Right atrium auricular region (tissue), 2 donors: ENCODE data around the gene HCN2. TPM values are rescaled to one million over a fixed set of nuclear protein-coding genes. Genes with fewer than 3 reads are reported as not detected.

Experiments
- DNase-seq: peaks from one replicate; pipeline ENCODE4 v3.0.0-alpha.2; 2019; ENCODE audit warnings: low spot score
- H3K27ac ChIP-seq, 2 donors: fragments of 200-600 bp; sonication (generic); 1 replicate in 1 of 2; 2 replicates in 1 of 2; pipeline ENCODE4 v1.5.1; 2016 to 2019
- H3K27me3 ChIP-seq, 2 donors: fragments of 200-600 bp; sonication (generic); one replicate each; pipeline versions ENCODE4 v1.5.1 to v1.6.0; 2017 to 2019
- H3K36me3 ChIP-seq: fragments of 200-600 bp; sonication (generic); one replicate; pipeline ENCODE4 v1.5.1; 2016
- H3K4me1 ChIP-seq, 2 donors: fragments of 200-600 bp; sonication (generic); one replicate each; pipeline versions ENCODE4 v1.5.1 to v1.6.0; 2017 to 2019
- H3K4me3 ChIP-seq, 2 donors: fragments of 200-600 bp; sonication (generic); 1 replicate in 1 of 2; 2 replicates in 1 of 2; pipeline ENCODE4 v1.5.1; 2017 to 2019; ENCODE audit warnings: mild to moderate bottlenecking in 1 of 2, moderate library complexity in 1 of 2
- H3K9me3 ChIP-seq, 2 donors: fragments of 200-600 bp; sonication (generic); one replicate each; pipeline ENCODE4 v1.5.1; 2019
- total RNA-seq, 2 donors: library from RNA; depleted of rRNA; stranded (reverse); fragments of >200 nt; gene quantifications; one replicate each; pipeline ENCODE4 v1.1.0, GENCODE V29; 2016
- TF ChIP-seq, protein P1 (sequence below), 2 donors: fragments of 200-600 bp; sonication (generic); IDR thresholded peaks; one replicate each; pipeline ENCODE4 v1.5.1; 2019; ENCODE audit warnings: antibody characterized with exemption in 2 of 2

HCN2 gene
- total RNA-seq, 2 donors from 2014 or later: 1.4 to 11.1 TPM

DNA sequence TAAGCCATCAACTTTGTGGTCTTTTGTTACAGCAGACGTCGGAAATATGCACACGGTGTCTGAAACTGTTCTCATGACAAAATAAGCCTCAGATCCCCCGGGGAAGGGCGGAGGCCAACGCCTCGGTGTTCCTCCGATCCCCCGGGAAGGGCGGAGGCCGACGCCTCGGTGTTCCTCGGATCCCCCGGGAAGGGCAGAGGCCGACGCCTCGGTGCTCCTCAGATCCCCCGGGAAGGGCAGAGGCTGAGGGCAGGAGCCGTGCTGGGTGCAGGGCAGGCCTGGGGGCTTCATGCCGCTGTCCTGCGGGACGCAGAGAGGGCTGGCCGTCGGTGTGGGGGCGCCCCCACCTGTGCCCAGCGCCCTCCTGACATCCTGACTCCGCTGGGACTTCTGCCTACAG is 54.7 kb downstream of the HCN2 start:
- Histone ChIP-seq H3K27ac (no peak overlapping the region), H3K27me3 (no peaks in the 10 kb centered on the region), H3K9me3 (no peaks in the 10 kb centered on the region), H3K4me3 (no peak overlapping the region), H3K4me1 (peaks cover 0 to 6% of the 10 kb centered on the region in 2 donors), H3K36me3 (peaks cover 39% of the 10 kb centered on the region)
- TF ChIP-seq, protein P1, sequence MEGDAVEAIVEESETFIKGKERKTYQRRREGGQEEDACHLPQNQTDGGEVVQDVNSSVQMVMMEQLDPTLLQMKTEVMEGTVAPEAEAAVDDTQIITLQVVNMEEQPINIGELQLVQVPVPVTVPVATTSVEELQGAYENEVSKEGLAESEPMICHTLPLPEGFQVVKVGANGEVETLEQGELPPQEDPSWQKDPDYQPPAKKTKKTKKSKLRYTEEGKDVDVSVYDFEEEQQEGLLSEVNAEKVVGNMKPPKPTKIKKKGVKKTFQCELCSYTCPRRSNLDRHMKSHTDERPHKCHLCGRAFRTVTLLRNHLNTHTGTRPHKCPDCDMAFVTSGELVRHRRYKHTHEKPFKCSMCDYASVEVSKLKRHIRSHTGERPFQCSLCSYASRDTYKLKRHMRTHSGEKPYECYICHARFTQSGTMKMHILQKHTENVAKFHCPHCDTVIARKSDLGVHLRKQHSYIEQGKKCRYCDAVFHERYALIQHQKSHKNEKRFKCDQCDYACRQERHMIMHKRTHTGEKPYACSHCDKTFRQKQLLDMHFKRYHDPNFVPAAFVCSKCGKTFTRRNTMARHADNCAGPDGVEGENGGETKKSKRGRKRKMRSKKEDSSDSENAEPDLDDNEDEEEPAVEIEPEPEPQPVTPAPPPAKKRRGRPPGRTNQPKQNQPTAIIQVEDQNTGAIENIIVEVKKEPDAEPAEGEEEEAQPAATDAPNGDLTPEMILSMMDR (IDR thresholded peaks at IDR 0.05): no peak
- DNase-seq: no peak

GRCh38 chr19:644789-645188 is 55.1 kb downstream of the HCN2 start:
- no peak overlapping the region for H3K27ac ChIP-seq
- no peak for DNase-seq
- TF ChIP-seq, protein P1 (IDR thresholded peaks at IDR 0.05): no peak
- no peaks in the 10 kb centered on the region for H3K27me3 ChIP-seq
- no peaks in the 10 kb centered on the region for H3K9me3 ChIP-seq
- H3K4me3 ChIP-seq: no peak overlapping the region
- peaks cover 0 to 5% of the 10 kb centered on the region in 2 donors for H3K4me1 ChIP-seq
- peaks cover 42% of the 10 kb centered on the region for H3K36me3 ChIP-seq

DNA sequence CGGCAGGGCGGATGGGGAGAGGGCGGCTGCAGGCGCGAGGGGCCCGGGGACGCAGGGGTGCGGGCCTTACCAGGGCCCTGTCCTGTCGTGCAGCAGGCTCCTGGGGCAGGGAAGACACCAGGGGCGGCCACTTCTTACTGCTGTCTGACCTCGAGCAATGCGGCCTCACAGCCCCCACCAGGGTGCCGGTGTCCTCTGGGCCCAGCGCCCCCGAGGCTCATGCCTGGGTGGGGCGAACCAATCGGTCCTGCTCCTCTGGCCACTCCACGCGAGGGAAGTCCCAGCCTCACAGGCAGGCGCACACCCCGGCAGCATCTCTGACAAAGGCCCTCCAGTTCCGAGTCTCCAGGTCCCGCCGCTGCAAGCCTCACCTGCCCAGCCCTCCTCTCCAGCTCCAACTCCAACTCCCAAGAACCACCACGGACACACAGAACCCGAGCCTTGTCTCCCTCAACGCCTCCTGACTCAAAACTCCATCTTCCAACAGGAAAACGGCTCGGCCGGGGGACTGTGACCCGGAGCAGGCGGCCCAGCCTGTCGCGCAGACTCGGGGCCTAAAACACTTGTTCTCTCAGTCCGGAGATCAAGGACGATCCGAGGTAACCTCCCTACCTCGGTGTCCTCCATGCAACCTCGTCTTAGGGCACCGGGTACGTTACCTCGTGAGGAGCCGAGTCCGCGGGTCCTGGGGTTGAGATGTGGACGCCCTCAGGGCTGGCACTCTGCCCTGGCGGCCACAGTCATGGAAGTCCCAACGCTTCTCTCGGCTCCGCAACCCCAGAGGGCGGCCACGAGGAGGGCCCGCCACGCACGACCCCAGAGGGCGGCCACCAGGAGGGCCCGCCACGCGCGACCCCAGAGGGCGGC is 56.5 kb downstream of the HCN2 start:
- H3K27ac ChIP-seq: no peak overlapping the region
- no peak overlapping the region for H3K4me3 ChIP-seq
- no peaks in the 10 kb centered on the region for H3K27me3 ChIP-seq
- no peaks in the 10 kb centered on the region for H3K9me3 ChIP-seq
- H3K4me1 ChIP-seq: no peaks in the 10 kb centered on the region
- TF ChIP-seq, protein P1 (IDR thresholded peaks at IDR 0.05): no peak
- no peak for DNase-seq
- peaks cover 48% of the 10 kb centered on the region for H3K36me3 ChIP-seq

DNA sequence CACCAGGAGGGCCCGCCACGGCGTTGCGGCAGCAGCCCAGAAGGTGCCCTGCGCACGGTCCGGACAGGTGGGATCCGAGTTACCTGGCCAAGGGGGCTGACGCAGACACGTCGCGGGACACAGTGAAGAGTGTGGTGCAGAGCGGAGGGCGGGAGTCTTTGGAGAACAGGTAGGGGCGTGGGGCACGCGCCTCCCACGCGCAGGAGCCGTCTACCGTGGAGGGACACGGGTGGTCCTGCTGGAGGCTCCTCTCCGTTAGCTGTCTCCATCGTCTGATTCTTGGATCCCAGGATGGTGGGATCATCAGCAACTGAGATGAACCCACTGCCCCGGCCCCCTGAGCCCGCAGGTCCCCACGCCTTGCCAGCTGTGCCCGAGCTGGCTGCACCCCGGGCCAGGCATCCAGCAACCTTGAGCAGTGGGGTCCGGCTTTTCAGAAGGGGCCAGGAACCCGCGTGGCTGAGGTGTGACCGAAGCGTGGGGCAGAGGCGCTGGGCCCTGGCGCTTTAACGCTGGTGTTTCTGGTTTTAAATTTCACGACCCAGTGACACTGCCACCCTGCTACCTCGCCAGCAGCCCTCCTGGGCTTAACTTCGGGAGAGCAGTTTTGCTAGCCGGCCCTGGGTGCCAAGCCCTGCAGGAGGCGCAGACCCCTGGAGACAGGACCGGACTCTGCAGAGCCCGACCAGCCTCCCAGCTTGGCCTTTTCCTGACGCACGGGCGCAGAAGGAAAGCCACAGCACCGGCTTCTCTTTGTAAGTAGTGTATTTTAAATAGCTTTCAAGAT is 57.3 kb downstream of the HCN2 start:
- Histone ChIP-seq H3K36me3 (peaks cover 56% of the 10 kb centered on the region), H3K4me3 (no peak overlapping the region), H3K27ac (no peak overlapping the region), H3K9me3 (no peaks in the 10 kb centered on the region), H3K4me1 (no peaks in the 10 kb centered on the region), H3K27me3 (no peaks in the 10 kb centered on the region)
- no peak for DNase-seq
- TF ChIP-seq, protein P1 (IDR thresholded peaks at IDR 0.05): no peak

- DNase-seq: no peak
- H3K27me3 ChIP-seq: no peaks in the 10 kb centered on the region
- no peaks in the 10 kb centered on the region for H3K4me1 ChIP-seq
- TF ChIP-seq, protein P1 (IDR thresholded peaks at IDR 0.05): no peak
- H3K27ac ChIP-seq: no peak overlapping the region
- H3K36me3 ChIP-seq: peaks cover 62% of the 10 kb centered on the region
- no peaks in the 10 kb centered on the region for H3K9me3 ChIP-seq
- H3K4me3 ChIP-seq: no peak overlapping the region
These were observed 58.0 kb downstream of the HCN2 start for GRCh38 chr19:647566-648284.
